CD4-positive, CD25-positive, alpha-beta regulatory T cell (primary cell): ENCODE results near the gene BCL2. TPM values are rescaled to one million over a fixed set of nuclear protein-coding genes. Genes with fewer than 3 reads are reported as not detected.
A peak's percentile ranks its signal among the peaks of the same experiment; 100 is the strongest.

Experiments used
- ATAC-seq, 2 donors: fragments of 150-1000 bp; cut with Tn5 transposase; one replicate each; pipeline ENCODE4 v1.10.0; 2021; ENCODE audit warnings: low read depth in 2 of 2, moderate number of reproducible peaks in 2 of 2, moderate library complexity in 1 of 2
- DNase-seq, 3 donors: peaks; one replicate each; pipeline versions ENCODE4 v3.0.0 to v3.0.0-alpha.2; 2012 to 2022; ENCODE audit warnings: mixed read lengths in 1 of 3
- H3K27ac ChIP-seq: one replicate; pipeline ENCODE4 v1.7.0; 2013; ENCODE audit warnings: mild to moderate bottlenecking, low read length; ENCODE audit not compliant: insufficient read depth, poor library complexity, severe bottlenecking
- H3K27me3 ChIP-seq: one replicate; pipeline ENCODE4 v1.7.0; 2013; ENCODE audit warnings: low read length; ENCODE audit not compliant: control insufficient read depth, insufficient read depth
- H3K36me3 ChIP-seq: one replicate; pipeline ENCODE4 v1.7.0; 2013; ENCODE audit warnings: mild to moderate bottlenecking, low read length, moderate library complexity; ENCODE audit not compliant: control insufficient read depth, insufficient read depth
- H3K4me1 ChIP-seq: 2 replicates; pipeline ENCODE4 v1.7.0; 2013; ENCODE audit warnings: mild to moderate bottlenecking, low read length; ENCODE audit not compliant: insufficient read depth, control insufficient read depth, poor library complexity, severe bottlenecking
- H3K4me3 ChIP-seq: one replicate; pipeline ENCODE4 v1.7.0; 2013; ENCODE audit warnings: low read depth, mild to moderate bottlenecking, low read length, moderate library complexity
- H3K9me3 ChIP-seq, 2 experiments: 1 replicate in 1 of 2; 2 replicates in 1 of 2; pipeline ENCODE4 v1.7.0; 2013; ENCODE audit warnings: low read length in 2 of 2, mild to moderate bottlenecking in 1 of 2, moderate library complexity in 1 of 2; ENCODE audit not compliant: control insufficient read depth in 2 of 2
- H3K27ac Mint-ChIP-seq, 3 donors: one replicate each; pipeline ENCODE4 v1.8.0; 2020 to 2022; ENCODE audit warnings: mild to moderate bottlenecking in 3 of 3, mixed read lengths in 3 of 3, moderate library complexity in 2 of 3
- H3K27me3 Mint-ChIP-seq: one replicate; pipeline ENCODE4 v1.8.0; 2022; ENCODE audit warnings: mild to moderate bottlenecking, mixed read lengths
- H3K36me3 Mint-ChIP-seq: one replicate; pipeline ENCODE4 v1.8.0; 2020; ENCODE audit warnings: mixed read lengths
- H3K4me1 Mint-ChIP-seq, 4 donors: one replicate each; pipeline ENCODE4 v1.8.0; 2020 to 2022; ENCODE audit warnings: mixed read lengths in 4 of 4, mild to moderate bottlenecking in 1 of 4
- H3K4me3 Mint-ChIP-seq, 4 donors: one replicate each; pipeline ENCODE4 v1.8.0; 2020 to 2022; ENCODE audit warnings: mild to moderate bottlenecking in 4 of 4, mixed read lengths in 4 of 4, moderate library complexity in 3 of 4
- H3K9me3 Mint-ChIP-seq, 7 donors: one replicate each; pipeline ENCODE4 v1.8.0; 2020 to 2022; ENCODE audit warnings: mixed read lengths in 7 of 7, mild to moderate bottlenecking in 3 of 7, moderate library complexity in 2 of 7
- polyA plus RNA-seq, 4 donors: library from polyadenylated mRNA; unstranded; fragments of 300-500 nt; fragmentation: Illumina TruSeq; gene quantifications; one replicate each; pipeline ENCODE4 v1.2.3, GENCODE V29; 2021
- total RNA-seq: library from RNA; stranded (reverse); gene quantifications from one replicate; pipeline ENCODE4 v1.2.3, GENCODE V29; 2022

The BCL2 gene
- total and polyA plus RNA-seq, 5 donors from 2014 or later, result 19.1 to 125 (median 31.1) TPM

DNA sequence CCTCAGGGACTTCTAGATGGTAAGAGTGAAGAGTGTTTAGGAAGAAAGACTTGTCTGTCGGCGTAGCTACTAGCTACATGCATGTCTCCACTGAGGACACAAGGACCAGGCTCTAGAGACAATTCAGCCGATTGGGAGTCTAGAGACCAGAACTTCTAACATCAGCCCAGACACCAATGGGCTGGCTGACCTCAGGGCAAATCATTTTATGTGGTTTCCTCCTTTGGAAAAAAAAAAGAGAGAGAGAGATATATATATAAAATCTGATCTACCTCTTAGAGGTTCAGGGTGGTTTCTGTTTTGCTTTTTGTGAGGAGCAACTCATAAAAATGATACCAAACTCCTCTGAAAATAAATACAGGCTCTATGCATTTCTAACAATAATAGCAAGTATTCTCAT lies 212.8 kb downstream of the BCL2 start:
- no peak overlapping the region for H3K27ac ChIP-seq
- no peaks in the 10 kb centered on the region for H3K36me3 Mint-ChIP-seq
- H3K4me1 Mint-ChIP-seq, result peaks cover 4 to 28% (median 20%) of the 10 kb centered on the region in 4 donors
- peaks cover 4% of the 10 kb centered on the region for H3K27me3 ChIP-seq
- H3K4me1 ChIP-seq, result peaks cover 10% of the 10 kb centered on the region
- ATAC-seq, result no peak
- peaks cover 24% of the 10 kb centered on the region for H3K27me3 Mint-ChIP-seq
- H3K4me3 Mint-ChIP-seq, result peak overlapping the region; percentile 4 to 79 (median 54)
- peaks cover under 1 to 2% of the 10 kb centered on the region in 2 experiments for H3K9me3 ChIP-seq
- peak in 1 of 3 donors; percentile 44 for DNase-seq
- peak overlapping the region in 1 of 3 donors; percentile 1 for H3K27ac Mint-ChIP-seq
- H3K9me3 Mint-ChIP-seq, result peaks cover 0 to 3% (median 0%) of the 10 kb centered on the region in 7 donors
- no peaks in the 10 kb centered on the region for H3K36me3 ChIP-seq
- H3K4me3 ChIP-seq, result peak overlapping the region; percentile 7

DNA sequence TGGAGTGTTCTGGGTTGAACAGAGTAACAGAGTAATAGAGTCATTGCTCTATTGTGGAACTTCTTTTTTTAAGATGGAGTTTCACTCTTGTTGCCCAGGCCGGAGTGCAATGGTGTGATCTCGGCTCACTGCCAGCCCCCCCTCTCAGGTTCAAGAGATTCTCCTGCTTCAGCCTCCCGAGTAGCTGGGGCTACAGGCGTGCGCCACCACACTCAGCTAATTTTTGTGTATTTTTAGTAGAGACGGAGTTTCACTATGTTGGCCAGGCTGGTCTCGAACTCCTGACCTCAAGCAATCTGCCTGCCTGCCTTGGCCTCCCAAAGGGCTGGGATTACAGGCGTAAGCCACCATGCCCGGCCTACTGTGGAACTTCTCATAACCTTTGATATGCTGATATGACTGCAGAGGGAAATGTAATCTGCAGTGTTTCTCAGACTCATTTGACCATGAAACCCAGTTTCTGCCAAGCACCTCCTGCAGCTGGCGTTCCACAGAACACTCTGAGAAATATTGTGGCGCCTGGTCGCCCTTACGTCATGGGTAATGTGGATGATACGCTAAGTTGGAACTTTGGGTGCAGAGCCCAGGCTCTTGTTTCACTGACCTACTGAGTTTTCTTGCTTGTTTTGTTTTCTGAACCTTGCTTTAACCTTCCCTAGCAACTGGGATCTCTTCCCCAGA lies 213.8 kb downstream of the BCL2 start:
- Mint-ChIP-seq H3K4me1 (peaks cover 4 to 30% (median 20%) of the 10 kb centered on the region in 4 donors), H3K36me3 (no peaks in the 10 kb centered on the region), H3K27me3 (peaks cover 26% of the 10 kb centered on the region), H3K4me3 (no peak overlapping the region), H3K9me3 (peaks cover 0 to 3% (median 0%) of the 10 kb centered on the region in 7 donors), H3K27ac (peak overlapping the region in 1 of 3 donors; percentile 1)
- no peak overlapping the region for H3K27ac ChIP-seq
- DNase-seq (no peak), ATAC-seq (no peak)
- H3K4me1 ChIP-seq, result peaks cover 10% of the 10 kb centered on the region
- no peaks in the 10 kb centered on the region for H3K9me3 ChIP-seq
- peaks cover 4% of the 10 kb centered on the region for H3K27me3 ChIP-seq
- no peak overlapping the region for H3K4me3 ChIP-seq
- no peaks in the 10 kb centered on the region for H3K36me3 ChIP-seq

DNA sequence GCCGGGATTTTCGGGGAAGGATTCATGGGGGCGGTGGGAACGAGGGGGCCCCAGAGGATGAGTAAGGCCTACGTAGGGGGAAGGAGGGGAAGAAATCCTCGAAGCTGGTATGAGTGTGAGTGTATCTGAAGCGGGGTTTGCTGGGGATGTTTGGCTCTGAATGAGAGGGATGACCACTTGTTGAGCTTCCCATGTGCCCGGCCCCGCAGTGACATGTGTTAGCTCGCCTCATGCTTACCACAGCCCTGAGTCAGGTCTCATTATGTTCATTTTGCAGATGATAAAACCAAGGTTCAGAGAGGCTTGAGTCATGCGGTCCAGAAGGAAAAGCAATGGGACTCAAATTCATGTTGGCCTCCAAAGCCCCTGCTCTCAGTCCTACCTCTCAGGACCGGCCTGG lies 214.7 kb downstream of the BCL2 start:
- H3K4me3 Mint-ChIP-seq, result no peak overlapping the region
- H3K27me3 ChIP-seq, result no peaks in the 10 kb centered on the region
- H3K4me1 Mint-ChIP-seq, result peaks cover 4 to 37% (median 20%) of the 10 kb centered on the region in 4 donors
- H3K36me3 Mint-ChIP-seq, result no peaks in the 10 kb centered on the region
- ATAC-seq, result no peak
- peaks cover 30% of the 10 kb centered on the region for H3K27me3 Mint-ChIP-seq
- H3K27ac ChIP-seq, result no peak overlapping the region
- H3K4me3 ChIP-seq, result no peak overlapping the region
- peaks cover 0 to 3% (median 0%) of the 10 kb centered on the region in 7 donors for H3K9me3 Mint-ChIP-seq
- no peak overlapping the region for H3K27ac Mint-ChIP-seq
- no peaks in the 10 kb centered on the region for H3K36me3 ChIP-seq
- no peaks in the 10 kb centered on the region for H3K9me3 ChIP-seq
- DNase-seq, result no peak
- peaks cover 10% of the 10 kb centered on the region for H3K4me1 ChIP-seq

DNA sequence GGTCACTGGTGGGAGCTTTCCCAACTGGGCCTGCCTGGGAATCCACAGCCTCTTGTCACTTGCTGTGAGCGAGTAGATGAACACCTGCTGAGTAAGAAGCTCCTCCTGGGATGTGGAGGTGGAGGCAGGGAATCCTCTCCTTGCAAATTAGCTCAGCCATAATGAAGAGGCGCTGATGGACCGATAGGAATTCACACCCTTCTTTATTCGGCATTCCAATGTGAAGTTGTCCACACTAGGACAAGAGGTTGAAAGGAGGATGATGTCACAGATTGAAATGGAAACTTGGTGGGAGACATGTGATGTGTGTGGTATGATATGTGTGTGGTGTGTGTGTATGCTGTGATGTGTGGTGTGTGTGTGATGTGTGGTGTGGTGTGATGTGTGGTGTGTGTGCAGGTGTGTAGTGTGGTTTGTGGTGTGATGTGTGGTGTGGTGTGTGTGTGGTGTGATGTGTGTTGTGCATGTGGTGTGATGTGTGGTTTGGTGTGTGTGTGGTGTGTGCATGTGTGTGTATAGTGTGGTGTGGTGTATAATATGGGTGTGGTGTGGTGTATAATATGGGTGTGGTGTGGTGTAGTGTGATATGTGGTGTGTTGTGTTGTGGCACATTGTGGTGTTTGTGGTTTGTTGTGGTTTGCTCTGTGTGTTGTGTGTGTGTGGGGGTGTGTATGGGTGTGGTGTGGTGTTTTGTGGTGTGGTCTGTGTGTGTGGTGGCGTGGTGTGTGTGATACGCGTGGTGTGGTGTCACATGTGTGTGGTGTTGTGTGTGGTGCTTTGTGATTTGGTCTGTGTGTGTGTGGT lies 216.4 kb downstream of the BCL2 start:
- H3K27me3 ChIP-seq, result no peaks in the 10 kb centered on the region
- H3K27ac ChIP-seq, result no peak overlapping the region
- Mint-ChIP-seq H3K27ac (no peak overlapping the region), H3K4me1 (peaks cover 10 to 54% (median 23%) of the 10 kb centered on the region in 4 donors), H3K36me3 (no peaks in the 10 kb centered on the region), H3K27me3 (peaks cover 27% of the 10 kb centered on the region), H3K9me3 (peaks cover 0 to 3% (median 0%) of the 10 kb centered on the region in 7 donors), H3K4me3 (no peak overlapping the region)
- no peak overlapping the region for H3K4me3 ChIP-seq
- ATAC-seq, result no peak
- H3K9me3 ChIP-seq, result no peaks in the 10 kb centered on the region
- H3K36me3 ChIP-seq, result no peaks in the 10 kb centered on the region
- no peak for DNase-seq
- peaks cover 22% of the 10 kb centered on the region for H3K4me1 ChIP-seq

DNA sequence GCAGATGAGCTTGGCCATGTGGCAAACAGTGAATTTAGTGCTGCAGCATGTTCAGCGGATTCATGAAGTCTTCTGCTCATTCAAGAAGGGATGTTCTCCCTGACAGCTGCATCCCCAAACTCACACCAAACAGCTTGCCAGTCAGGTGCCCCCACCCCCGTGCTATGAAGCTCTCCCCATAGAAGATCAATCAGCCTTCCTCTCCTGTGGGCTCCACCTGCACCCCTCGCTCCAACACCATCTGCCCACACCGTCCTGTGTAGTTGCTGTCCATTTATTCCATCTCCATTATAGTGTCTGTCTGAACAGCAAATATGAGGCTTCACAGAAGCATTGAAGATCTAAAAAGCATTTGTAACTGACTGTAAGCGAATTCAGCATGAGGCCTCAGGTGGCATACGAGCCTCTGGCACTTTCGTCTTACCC lies 218.9 kb downstream of the BCL2 start:
- Mint-ChIP-seq H3K27ac (peak overlapping the region in 1 of 3 donors; percentile 77), H3K4me1 (peaks cover 5 to 52% (median 12%) of the 10 kb centered on the region in 4 donors), H3K4me3 (no peak overlapping the region), H3K36me3 (no peaks in the 10 kb centered on the region), H3K27me3 (peaks cover 26% of the 10 kb centered on the region), H3K9me3 (peaks cover 0 to 3% (median 0%) of the 10 kb centered on the region in 7 donors)
- Histone ChIP-seq H3K27me3 (peaks cover 2% of the 10 kb centered on the region), H3K27ac (no peak overlapping the region), H3K9me3 (no peaks in the 10 kb centered on the region), H3K36me3 (no peaks in the 10 kb centered on the region), H3K4me3 (no peak overlapping the region), H3K4me1 (peaks cover 16% of the 10 kb centered on the region)
- DNase-seq (no peak), ATAC-seq (no peak)

DNA sequence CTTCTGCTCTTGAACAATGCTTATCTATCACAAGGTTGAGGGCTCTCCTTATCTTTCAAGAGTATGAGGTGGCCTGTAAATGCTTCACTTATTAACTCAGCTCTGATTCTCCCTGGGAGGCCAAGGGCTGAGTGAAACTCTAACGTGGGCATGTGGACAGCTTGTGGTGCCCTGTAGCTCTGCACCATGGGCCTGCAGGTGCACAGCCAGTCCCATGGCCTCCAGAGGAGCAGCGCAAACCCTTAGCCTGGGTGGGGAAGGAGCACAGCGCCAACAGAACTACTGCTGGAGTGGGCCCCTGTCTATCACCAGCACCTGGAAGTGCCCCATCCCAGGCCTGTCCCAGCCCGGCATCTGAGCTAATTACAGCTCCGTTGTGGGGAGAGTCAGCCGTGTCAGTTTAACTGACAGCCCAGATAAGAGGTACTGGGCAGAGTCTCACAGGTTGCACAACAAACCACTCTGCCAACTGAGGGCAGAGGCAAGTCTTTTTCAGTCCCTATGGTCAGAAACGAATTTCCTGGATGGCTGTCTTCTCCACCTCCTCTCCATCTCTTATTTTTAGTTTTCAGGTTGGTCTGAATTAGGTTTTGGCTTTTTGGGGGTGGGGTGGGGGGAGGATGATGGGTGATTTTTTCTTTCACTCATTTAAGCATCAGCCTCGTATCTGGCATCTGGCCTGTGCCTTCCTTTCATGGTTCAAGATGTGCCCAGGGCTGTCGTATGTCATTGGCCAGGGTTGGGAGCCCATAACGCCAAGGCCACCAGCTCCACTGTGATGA lies 219.5 kb downstream of the BCL2 start:
- Histone ChIP-seq H3K27me3 (peaks cover 2% of the 10 kb centered on the region), H3K9me3 (no peaks in the 10 kb centered on the region), H3K4me3 (no peak overlapping the region), H3K27ac (no peak overlapping the region), H3K4me1 (peaks cover 16% of the 10 kb centered on the region), H3K36me3 (no peaks in the 10 kb centered on the region)
- no peak overlapping the region for H3K4me3 Mint-ChIP-seq
- peaks cover 5 to 52% (median 12%) of the 10 kb centered on the region in 4 donors for H3K4me1 Mint-ChIP-seq
- peaks cover 0 to 3% (median 0%) of the 10 kb centered on the region in 7 donors for H3K9me3 Mint-ChIP-seq
- DNase-seq (no peak), ATAC-seq (no peak)
- peaks cover 23% of the 10 kb centered on the region for H3K27me3 Mint-ChIP-seq
- peak overlapping the region in 1 of 3 donors; percentile 77 for H3K27ac Mint-ChIP-seq
- no peaks in the 10 kb centered on the region for H3K36me3 Mint-ChIP-seq

DNA sequence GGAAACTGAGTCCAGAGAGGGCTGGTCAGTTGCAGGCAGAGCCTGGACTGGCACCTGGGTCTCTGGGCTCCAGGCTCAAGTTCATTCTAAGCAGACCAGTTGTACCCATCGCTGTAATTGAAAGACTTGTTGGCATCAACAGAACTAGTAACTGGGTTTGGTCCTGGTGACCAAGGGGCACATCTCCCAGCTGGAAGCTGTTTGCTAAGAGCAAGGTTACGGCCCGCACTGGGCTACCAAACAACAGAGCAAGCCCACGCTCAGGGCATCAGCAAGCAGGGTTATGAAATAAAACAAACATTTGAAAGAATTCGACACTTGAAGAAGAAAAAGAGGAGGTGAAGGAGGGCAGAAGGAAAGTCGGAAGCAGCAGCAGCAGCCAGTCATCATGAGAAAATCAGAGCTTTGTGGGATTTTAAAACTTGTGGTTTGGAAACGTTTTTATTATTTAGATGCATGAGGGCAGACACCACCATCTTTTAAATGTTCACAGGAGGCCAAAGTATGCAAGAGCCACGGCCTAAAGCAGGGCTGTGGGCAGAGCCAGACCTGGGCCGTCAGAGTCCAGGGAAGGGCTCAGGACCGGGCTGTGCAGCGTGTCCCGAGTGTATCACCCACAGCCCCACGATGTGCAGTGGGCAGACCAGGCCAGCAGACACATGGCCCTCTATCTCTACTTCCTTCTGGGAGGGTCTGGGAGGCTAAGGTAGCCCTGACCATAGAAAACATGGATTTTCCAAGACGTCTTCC lies 220.3 kb downstream of the BCL2 start:
- Histone ChIP-seq H3K27me3 (peaks cover 2% of the 10 kb centered on the region), H3K4me3 (no peak overlapping the region), H3K4me1 (peaks cover 16% of the 10 kb centered on the region), H3K27ac (no peak overlapping the region), H3K9me3 (no peaks in the 10 kb centered on the region), H3K36me3 (no peaks in the 10 kb centered on the region)
- Mint-ChIP-seq H3K27me3 (peaks cover 26% of the 10 kb centered on the region), H3K9me3 (peaks cover 0 to 3% (median 0%) of the 10 kb centered on the region in 7 donors), H3K36me3 (no peaks in the 10 kb centered on the region), H3K4me1 (peaks cover 5 to 52% (median 12%) of the 10 kb centered on the region in 4 donors), H3K27ac (peak overlapping the region in 2 of 3 donors; percentile 68 to 92), H3K4me3 (no peak overlapping the region)
- no peak for DNase-seq
- no peak for ATAC-seq
